Umbilical cord (tissue), 2 donors: ENCODE results near the gene CDC42SE1. TPM values are rescaled to one million over a fixed set of nuclear protein-coding genes. Genes with fewer than 3 reads are reported as not detected.

Experiments used
- DNase-seq: peaks from one replicate; pipeline ENCODE4 v3.0.0-alpha.2; 2015; ENCODE audit warnings: low spot score
- total RNA-seq: library from RNA; depleted of rRNA; stranded (reverse); fragments of >200 nt; gene quantifications from one replicate; pipeline ENCODE4 v1.2.3, GENCODE V29; 2014; ENCODE audit warnings: low replicate concordance; ENCODE audit not compliant: insufficient read depth

The CDC42SE1 gene
- total RNA-seq, 1 donor from 2014 or later = 33.5 TPM

GRCh38 chr1:151054971-151055547 lies 4.4 kb downstream of the CDC42SE1 start:
- DNase-seq = no peak

- DNase-seq = no peak
These were observed 7.9 kb downstream of the CDC42SE1 start for GRCh38 chr1:151051356-151052009.

GRCh38 chr1:151050051-151050688 lies 9.3 kb downstream of the CDC42SE1 start:
- no peak for DNase-seq

- DNase-seq = no peak
These were observed 10.0 kb downstream of the CDC42SE1 start for GRCh38 chr1:151049458-151049857.

GRCh38 chr1:151048645-151049032 lies 10.8 kb downstream of the CDC42SE1 start:
- no peak for DNase-seq

- peak; percentile 65 for DNase-seq
These were observed 11.3 kb downstream of the CDC42SE1 start for GRCh38 chr1:151047925-151048644.

- DNase-seq = peak; percentile 83
These were observed 11.9 kb downstream of the CDC42SE1 start, which contains the start of gene C1orf56 for GRCh38 chr1:151047591-151047924. TSS of gene C1orf56 (plus strand) at chr1:151047751. CDS start at chr1:151047848, 97 bp downstream.

- DNase-seq = no peak
These were observed 16.3 kb downstream of the CDC42SE1 start for GRCh38 chr1:151043163-151043562.

- DNase-seq = no peak
These were observed 19.9 kb downstream of the CDC42SE1 start for GRCh38 chr1:151039521-151039920.

- no peak for DNase-seq
These were observed 22.4 kb downstream of the CDC42SE1 start for GRCh38 chr1:151037032-151037431.

GRCh38 chr1:151036356-151036755 lies 23.1 kb downstream of the CDC42SE1 start, which contains the start of gene BNIPL:
TSS of gene BNIPL (plus strand) at chr1:151036586. CDS start at chr1:151036726, 140 bp downstream.
- peak; percentile 53 for DNase-seq

- no peak for DNase-seq
These were observed 24.3 kb downstream of the CDC42SE1 start for GRCh38 chr1:151035167-151035566.

- DNase-seq = no peak
These were observed 27.3 kb downstream of the CDC42SE1 start for GRCh38 chr1:151032164-151032563.

- DNase-seq = no peak
These were observed 33.0 kb downstream of the CDC42SE1 start for GRCh38 chr1:151026460-151026859.

GRCh38 chr1:151024540-151025146 lies 34.8 kb downstream of the CDC42SE1 start:
- peak; percentile 69 for DNase-seq

GRCh38 chr1:151013518-151013917 lies 45.9 kb downstream of the CDC42SE1 start:
- DNase-seq = peak; percentile 96

- DNase-seq = no peak
These were observed 46.5 kb downstream of the CDC42SE1 start for GRCh38 chr1:151012684-151013471.

- no peak for DNase-seq
These were observed 48.1 kb downstream of the CDC42SE1 start for GRCh38 chr1:151011154-151011850.

- DNase-seq = no peak
These were observed 49.1 kb downstream of the CDC42SE1 start for GRCh38 chr1:151010346-151010726.

- DNase-seq = no peak
These were observed 49.6 kb downstream of the CDC42SE1 start for GRCh38 chr1:151009674-151010345.
